ENCODE data around the gene DNM3.

The DNM3 gene

DNA sequence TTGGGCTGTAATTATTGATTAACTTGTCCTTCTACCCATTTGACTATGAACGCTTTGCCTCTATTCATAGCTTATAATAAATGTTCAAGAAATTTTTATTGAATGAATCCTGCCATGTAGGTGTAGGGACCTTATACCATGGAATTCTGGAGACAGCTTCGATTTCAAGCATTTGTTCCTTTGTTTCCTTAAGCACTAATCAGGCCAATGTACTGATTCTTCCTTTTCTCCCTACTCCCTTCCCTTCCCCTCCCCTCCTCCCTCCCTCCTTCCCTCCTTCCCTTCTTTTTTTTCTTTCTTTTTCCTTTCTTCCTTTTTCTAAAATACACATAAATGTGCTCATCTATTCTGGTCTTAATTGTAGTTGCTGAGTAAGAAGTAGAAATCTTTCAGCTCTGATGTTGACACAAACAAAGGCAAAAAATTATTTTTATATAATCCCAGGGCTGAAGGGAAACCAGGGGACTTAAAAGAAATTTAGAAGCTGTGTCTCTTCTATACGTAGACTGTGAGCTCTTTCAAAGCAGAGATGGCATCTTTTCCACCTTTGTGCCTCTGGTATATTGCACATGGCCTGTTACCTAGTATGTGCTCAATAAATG lies 24.9 kb upstream of the DNM3 start:
- in situ Hi-C loops (cut with HindIII; ENCODE audit: low sequenced_read_pairs), result no loop called here

DNA sequence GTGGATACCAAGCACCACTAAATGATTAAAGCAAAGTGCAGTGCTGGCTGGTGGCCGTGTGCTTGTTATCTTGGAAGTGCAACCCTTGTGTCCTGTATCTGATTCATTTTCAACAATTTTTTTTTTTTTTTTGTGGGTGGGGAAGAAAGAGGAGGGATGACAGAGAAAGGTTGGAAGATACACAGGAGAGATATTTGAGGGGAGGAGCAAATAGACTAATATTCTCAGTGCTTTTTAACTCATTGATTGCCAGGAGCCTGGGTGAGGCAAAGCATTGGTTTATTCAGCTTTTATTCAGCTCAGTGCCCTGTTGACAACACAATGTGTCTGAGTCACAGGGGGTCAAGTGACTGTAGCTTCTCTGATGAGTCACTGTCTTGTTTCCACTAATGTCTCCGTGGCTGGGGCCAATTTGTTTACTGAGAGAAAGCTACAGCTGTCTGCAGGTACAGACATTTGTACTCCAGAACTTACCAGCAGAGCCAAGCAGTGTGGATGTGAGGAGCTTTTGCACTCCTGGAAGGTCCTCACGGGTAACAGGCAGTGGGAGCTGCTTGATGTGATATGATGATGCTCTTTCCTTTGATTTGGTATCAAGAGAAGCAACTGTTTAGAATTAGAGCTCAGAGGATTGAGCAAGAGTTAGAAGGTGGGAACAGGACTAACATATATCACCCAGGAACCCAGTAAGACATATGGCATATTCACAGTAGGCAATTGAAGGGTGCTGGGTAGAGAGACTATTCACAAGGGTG lies 23.6 kb upstream of the DNM3 start:
- in situ Hi-C loops (cut with HindIII; ENCODE audit: low sequenced_read_pairs), result no loop called here

GRCh38 chr1:171819946-171820345 lies 21.4 kb upstream of the DNM3 start:
- in situ Hi-C loops (cut with HindIII; ENCODE audit: low sequenced_read_pairs), result no loop called here

DNA sequence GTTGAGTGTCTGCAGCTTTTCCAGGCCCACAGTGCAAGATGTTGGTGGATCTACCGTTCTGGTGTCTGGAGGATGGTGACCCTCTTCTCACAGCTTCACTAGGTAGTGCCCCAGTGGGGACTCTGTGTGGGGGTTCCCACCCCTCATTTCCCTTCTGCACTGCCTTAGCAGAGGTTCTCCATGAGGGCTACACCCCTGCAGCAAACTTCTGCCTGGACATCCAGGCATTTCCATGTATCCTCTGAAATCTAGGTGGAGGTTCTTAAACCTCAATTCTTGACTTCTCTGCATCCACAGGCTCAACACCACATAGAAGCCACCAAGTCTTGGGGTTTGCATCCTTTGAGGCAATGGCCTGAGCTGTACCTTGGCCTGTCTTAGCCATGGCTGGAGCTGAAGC lies 14.3 kb upstream of the DNM3 start:
- in situ Hi-C loops (cut with HindIII; ENCODE audit: low sequenced_read_pairs), result no loop called here

DNA sequence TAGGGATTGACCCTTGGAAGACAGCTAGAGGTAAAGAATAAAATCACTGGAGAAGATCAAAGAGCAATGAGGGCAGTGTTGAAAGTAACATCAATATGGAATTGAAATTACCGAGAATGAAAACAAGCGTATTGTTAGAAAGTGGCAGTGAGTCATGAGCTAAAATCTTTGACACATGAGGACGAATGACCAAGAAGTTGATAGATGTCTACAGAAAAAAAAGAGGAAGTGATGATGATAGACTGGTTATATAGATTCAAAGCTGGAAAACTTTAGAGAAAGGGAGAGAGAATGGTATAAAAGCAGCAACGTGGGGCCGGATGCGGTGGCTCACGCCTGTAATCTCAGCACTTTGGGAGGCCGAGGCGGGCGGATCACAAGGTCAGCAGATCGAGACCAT lies 12.5 kb upstream of the DNM3 start:
- in situ Hi-C loops (cut with HindIII; ENCODE audit: low sequenced_read_pairs), result no loop called here

DNA sequence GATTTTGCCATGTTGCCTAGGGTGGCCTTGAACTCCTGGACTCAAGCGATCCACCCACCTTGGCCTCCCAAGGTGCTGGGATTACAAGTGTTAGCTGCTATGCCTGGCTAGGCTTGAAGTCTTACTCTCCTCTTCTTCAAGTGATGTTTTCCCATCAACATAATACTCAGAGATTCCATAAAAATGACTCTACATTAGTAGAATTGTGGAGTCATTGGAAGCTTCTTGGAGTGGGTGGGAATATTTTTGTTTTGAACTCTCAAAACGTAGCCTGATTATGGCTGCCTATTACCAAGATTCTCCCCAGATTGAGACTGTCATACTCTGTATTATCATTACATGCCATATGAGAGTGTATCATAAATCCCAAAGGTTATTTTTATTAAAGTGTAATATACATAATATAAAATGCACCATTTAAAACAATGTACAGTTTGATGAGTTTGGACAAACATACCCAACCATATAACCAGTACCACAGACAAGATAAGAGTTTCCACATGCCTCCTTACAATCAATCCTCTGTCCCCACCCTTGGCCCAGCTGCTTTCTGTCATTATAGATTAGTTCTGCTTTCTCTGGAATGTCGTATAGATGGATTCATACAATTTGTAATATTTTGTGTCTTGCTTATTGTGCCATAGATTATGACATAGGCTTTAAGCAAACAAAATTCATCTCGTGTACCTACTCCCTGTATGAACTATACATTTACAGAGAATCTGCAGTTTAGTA lies 8.0 kb upstream of the DNM3 start:
- in situ Hi-C loops (cut with HindIII; ENCODE audit: low sequenced_read_pairs), result no loop called here

DNA sequence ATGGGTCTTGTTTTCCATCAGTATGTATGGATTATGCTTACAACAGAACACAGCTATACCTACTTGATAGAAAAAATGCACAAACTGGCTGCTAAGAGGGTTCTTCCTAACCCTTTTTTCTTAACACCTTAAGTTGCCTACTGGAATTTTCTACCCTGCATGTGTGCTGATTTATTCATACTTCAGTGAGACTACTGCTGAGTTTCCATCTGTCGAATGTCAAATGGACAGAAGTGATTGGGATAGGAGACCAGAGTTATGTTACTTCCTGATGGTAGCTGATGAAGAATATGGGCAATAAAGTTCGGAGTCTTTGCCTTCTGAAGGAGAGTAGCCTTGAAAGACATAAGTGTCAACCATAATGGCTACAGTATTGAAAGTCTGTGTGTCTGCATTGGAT lies 6.5 kb upstream of the DNM3 start:
- in situ Hi-C loops (cut with HindIII; ENCODE audit: low sequenced_read_pairs), result no loop called here

GRCh38 chr1:171835891-171836290 lies 5.4 kb upstream of the DNM3 start:
- in situ Hi-C loops (cut with HindIII; ENCODE audit: low sequenced_read_pairs), result no loop called here

- in situ Hi-C loops (cut with HindIII; ENCODE audit: low sequenced_read_pairs), result loop anchor here (5.0 to 10.0 kb wide), 2 partner anchors 45 to 57 kb away; partner anchors contain the start of gene METTL13
These were observed 848 bp downstream of the DNM3 start for GRCh38 chr1:171841931-171842761.

DNA sequence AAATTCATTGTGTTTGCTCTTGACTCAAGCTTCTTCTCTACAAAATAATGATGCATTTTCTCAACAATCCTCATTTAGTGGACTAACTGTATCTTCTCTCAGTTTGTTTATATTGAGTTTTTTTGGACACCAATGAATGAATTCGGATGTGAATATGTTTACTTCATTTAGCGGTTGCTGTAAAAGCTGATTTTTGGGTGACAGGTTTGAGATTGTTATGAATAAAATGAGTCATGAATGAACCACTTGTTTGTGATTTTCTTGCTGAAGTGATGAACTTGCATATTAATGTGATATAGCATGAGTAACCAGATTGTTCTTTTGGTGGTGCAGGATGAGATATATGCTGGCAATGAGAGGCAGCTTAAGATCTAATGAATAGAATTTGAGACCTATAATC lies 3.1 kb downstream of the DNM3 start:
- in situ Hi-C loops (cut with HindIII; ENCODE audit: low sequenced_read_pairs), result loop anchor here (5.0 to 10.0 kb wide), 2 partner anchors 43 to 60 kb away; partner anchors contain the start of gene METTL13

- in situ Hi-C loops (cut with HindIII; ENCODE audit: low sequenced_read_pairs), result loop anchor here (10.0 kb wide), 1 partner anchor 61 kb away; the partner anchor contains the start of gene METTL13
These were observed 4.7 kb downstream of the DNM3 start for GRCh38 chr1:171845998-171846397.

- in situ Hi-C loops (cut with HindIII; ENCODE audit: low sequenced_read_pairs), result loop anchor here (10.0 kb wide), 1 partner anchor 65 kb away; the partner anchor contains the start of gene METTL13
These were observed 8.1 kb downstream of the DNM3 start for GRCh38 chr1:171849245-171849898.

DNA sequence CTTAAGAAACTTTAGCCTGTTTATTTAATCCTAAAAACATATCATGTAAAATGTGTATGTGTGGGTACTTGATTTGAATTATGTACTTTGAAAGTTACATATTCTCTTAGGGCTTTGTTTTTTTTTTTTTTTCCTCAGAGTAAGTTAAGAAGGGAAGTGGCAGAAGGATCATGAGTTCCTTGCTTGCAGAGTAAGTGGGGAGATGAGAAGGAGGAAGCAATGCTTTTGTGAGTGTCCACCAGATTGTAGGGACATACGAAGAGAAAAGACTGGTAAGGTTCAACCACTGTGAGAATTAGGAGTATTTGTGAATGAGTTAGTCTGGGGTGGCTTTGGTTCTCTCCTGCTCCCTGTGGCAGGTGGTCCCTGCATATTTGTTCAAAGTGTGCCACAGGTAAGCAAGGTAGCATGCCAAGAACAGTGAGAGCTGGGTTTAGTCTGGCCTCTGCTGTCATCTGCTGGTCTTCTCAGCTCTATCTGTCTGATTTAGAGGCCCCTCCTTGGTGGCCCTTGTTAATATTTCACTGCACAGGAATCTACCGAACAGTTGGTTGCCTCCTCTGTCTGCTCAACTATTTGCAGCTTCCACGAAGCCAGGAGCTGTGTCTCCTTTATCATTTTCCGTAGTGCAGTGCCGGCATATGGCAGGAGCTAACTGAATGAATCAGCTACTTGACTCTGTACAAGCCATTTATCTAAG lies 9.5 kb downstream of the DNM3 start:
- in situ Hi-C loops (cut with HindIII; ENCODE audit: low sequenced_read_pairs), result no loop called here

- in situ Hi-C loops (cut with HindIII; ENCODE audit: low sequenced_read_pairs), result no loop called here
These were observed 11.0 kb downstream of the DNM3 start for GRCh38 chr1:171852272-171852671.

- in situ Hi-C loops (cut with HindIII; ENCODE audit: low sequenced_read_pairs), result no loop called here
These were observed 14.1 kb downstream of the DNM3 start for GRCh38 chr1:171855381-171855780.

- in situ Hi-C loops (cut with HindIII; ENCODE audit: low sequenced_read_pairs), result no loop called here
These were observed 17.4 kb downstream of the DNM3 start for GRCh38 chr1:171858696-171859095.

- in situ Hi-C loops (cut with HindIII; ENCODE audit: low sequenced_read_pairs), result no loop called here
These were observed 19.4 kb downstream of the DNM3 start for GRCh38 chr1:171860696-171861095.

DNA sequence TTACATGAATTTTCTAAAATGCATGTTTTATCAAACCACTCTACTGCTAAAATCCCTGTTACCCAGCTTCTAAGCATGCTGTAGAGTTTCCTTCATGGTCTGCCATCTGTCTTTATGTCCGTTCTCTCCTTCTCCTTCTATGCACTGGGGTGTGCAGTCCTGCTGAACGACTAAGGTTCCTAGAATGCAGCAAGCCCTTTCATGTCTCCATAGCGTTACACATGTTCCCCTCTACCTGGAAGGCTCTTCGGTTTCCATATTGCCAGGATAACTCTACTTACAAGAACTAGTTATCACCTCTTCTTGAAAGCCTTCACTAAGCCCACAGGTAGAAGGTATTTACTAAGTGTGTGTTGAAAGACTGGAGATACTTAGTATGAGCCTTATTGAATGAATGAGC lies 22.2 kb downstream of the DNM3 start:
- in situ Hi-C loops (cut with HindIII; ENCODE audit: low sequenced_read_pairs), result no loop called here

DNA sequence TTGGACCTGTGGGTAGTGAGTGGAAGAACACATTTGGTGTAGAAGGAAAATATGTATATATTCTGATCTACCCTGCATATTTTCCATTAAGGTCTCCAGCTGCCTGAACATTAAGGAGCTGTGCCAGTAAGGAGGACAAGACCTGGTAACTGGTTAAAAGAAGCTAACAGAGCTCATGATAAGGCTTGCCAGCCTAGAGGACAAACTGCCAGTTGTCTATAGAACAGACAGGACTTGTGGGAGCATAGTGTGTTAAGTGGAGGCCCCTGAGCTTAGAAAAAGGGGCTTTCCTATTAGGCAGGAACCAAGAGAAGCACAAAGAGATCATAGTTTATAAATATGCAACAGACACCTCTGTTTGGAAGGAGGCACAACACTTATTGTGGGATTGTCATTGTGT lies 23.0 kb downstream of the DNM3 start:
- in situ Hi-C loops (cut with HindIII; ENCODE audit: low sequenced_read_pairs), result no loop called here

GRCh38 chr1:171865106-171865505 lies 23.8 kb downstream of the DNM3 start:
- in situ Hi-C loops (cut with HindIII; ENCODE audit: low sequenced_read_pairs), result no loop called here
